CD1c-positive myeloid dendritic cell (primary cell): ENCODE data around the gene TMEM184B.

Experiments used
- DNase-seq: peaks from one replicate; pipeline ENCODE4 v3.0.0-alpha.2; 2016; ENCODE audit errors: extremely low spot score

The TMEM184B gene

GRCh38 chr22:38308791-38309498 lies 36.1 kb upstream of the TMEM184B start:
- no peak for DNase-seq

- DNase-seq: peak; percentile 80
Observed at GRCh38 chr22:38305471-38306448, 33.0 kb upstream of the TMEM184B start.

GRCh38 chr22:38304526-38304925 lies 31.7 kb upstream of the TMEM184B start:
- no peak for DNase-seq

- DNase-seq: no peak
Observed at GRCh38 chr22:38303974-38304373, 31.2 kb upstream of the TMEM184B start.

GRCh38 chr22:38302906-38303305 lies 30.1 kb upstream of the TMEM184B start:
- DNase-seq: no peak

GRCh38 chr22:38300946-38301345 lies 28.1 kb upstream of the TMEM184B start:
- DNase-seq: no peak

GRCh38 chr22:38300197-38300945 lies 27.6 kb upstream of the TMEM184B start:
- DNase-seq: no peak

GRCh38 chr22:38299770-38300102 lies 26.9 kb upstream of the TMEM184B start:
- DNase-seq: no peak

- no peak for DNase-seq
Observed at GRCh38 chr22:38298312-38299005, 25.6 kb upstream of the TMEM184B start.

- no peak for DNase-seq
Observed at GRCh38 chr22:38296372-38296771, 23.6 kb upstream of the TMEM184B start.

GRCh38 chr22:38295863-38296262 lies 23.1 kb upstream of the TMEM184B start:
- DNase-seq: no peak

GRCh38 chr22:38295339-38295738 lies 22.5 kb upstream of the TMEM184B start:
- no peak for DNase-seq

GRCh38 chr22:38294193-38294592 lies 21.4 kb upstream of the TMEM184B start:
- no peak for DNase-seq

- DNase-seq: no peak
Observed at GRCh38 chr22:38292694-38293093, 19.9 kb upstream of the TMEM184B start.

- no peak for DNase-seq
Observed at GRCh38 chr22:38291201-38291777, 18.5 kb upstream of the TMEM184B start.

GRCh38 chr22:38290347-38290746 lies 17.5 kb upstream of the TMEM184B start:
- DNase-seq: no peak

- peak; percentile 12 for DNase-seq
Observed at GRCh38 chr22:38289583-38290082, 16.8 kb upstream of the TMEM184B start.

- DNase-seq: peak; percentile 44
Observed at GRCh38 chr22:38286915-38287669, 14.3 kb upstream of the TMEM184B start.

- DNase-seq: no peak
Observed at GRCh38 chr22:38285018-38285417, 12.2 kb upstream of the TMEM184B start.

GRCh38 chr22:38284042-38284402 lies 11.2 kb upstream of the TMEM184B start:
- no peak for DNase-seq
